Adipose tissue (tissue), 3 donors: Measurements from ENCODE around the gene PABPC1L. TPM values are rescaled to one million over a fixed set of nuclear protein-coding genes. Genes with fewer than 3 reads are reported as not detected.
"Not testable (repeated sequence)": the region's sequence is repeated elsewhere in the genome, so short reads cannot be mapped to it uniquely, and the experiment has no call there.

Source experiments
- H3K27ac ChIP-seq: one replicate; pipeline ENCODE4 v1.5.1; 2013; ENCODE audit warnings: low read depth, low read length
- WGBS, 3 donors: extraction: QIAGEN DNeasy Blood & Tissue Kit; methylation state at CpG; one replicate each; pipeline ENCODE4 v1.1.7; 2013; 5-methylcytosine and 5-hydroxymethylcytosine counted together
- polyA plus RNA-seq, 3 donors: library from polyadenylated mRNA; stranded (reverse); fragments of 200-250 nt; gene quantifications; one replicate each; pipeline ENCODE4 v1.2.3, GENCODE V29; 2013
- donor health status: healthy with polysubstance abuse.
- donor health status: Bipolar disorder and iron deficiency.
- donor health status: healthy.

Gene PABPC1L
- polyA plus RNA-seq, result 10 to 100 TPM in 1 of 3 donors, 1 to 10 TPM in 2; 5.3 to 24.7 (median 8.2) TPM

DNA sequence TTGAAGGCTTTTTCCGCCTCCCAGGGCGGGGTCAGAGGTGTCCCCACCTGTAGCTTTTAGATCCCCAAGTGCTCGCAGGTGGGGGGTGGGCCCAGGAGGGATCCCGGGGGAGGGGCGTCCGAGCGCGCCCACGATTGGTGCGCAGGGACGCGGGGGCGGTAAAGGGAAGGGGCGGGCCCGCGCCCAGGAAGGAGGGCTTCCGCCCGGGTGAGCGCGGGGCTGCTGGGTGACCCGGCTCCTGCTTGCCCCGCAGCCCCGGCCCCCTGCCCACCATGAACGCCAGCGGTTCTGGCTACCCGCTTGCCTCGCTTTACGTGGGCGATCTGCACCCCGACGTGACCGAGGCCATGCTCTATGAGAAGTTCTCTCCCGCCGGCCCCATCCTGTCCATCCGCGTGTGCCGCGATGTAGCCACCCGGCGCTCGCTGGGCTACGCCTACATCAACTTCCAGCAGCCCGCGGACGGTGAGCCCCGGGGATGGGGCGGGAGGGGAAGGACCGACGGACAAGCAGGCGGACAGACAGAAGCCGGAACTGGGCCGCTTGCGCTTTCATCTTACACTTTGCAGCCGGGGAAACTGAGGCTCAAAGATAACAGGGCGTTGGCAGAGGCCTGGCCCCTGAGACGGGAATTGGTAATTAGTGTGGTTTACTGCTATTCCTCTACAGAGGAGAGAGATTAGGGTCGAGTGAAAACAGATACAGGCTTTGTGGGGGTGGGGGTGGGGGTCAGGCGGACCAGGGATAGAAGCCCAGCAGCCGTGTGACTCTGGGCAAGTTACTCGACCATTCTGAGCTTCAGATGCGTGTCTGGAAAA, at the start of gene PABPC1L:
PABPC1L (plus strand) TSS at position 189 of the 818 bp plus-strand sequence; CDS start at position 273, 84 bp downstream.
- 1 to 4% (median 4%) methylated on average over 55 to 61 of the region's 61 CpGs for WGBS, 3 donors
- no peak within 1 kb of the TSS for H3K27ac ChIP-seq

DNA sequence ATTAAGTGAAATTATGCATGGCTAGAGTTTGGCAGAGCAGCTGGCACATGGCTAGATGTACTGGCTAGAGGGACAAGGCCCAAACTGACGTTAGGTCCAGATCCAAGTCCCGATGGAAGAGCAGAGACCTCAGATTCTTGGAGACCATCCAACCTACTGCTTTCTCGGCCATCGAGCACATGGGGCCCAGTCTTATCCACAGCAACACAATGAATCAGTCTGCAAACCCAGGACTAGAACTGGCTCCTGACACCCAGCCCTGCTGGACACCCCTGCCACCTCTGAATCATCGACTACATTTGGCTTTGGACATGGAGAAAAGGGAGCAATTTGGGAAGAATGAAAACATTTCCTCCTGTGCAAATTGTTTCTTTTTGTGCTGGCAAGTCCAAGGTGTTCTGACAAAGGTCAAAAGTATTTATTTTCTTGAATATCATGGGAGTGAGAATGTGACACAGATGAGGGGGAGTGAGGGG, 48.3 kb upstream of the PABPC1L start:
- H3K27ac ChIP-seq, result no peak overlapping the region
- 22 to 44% (median 42%) methylated on average over 5 of the region's 5 CpGs for WGBS, 3 donors

DNA sequence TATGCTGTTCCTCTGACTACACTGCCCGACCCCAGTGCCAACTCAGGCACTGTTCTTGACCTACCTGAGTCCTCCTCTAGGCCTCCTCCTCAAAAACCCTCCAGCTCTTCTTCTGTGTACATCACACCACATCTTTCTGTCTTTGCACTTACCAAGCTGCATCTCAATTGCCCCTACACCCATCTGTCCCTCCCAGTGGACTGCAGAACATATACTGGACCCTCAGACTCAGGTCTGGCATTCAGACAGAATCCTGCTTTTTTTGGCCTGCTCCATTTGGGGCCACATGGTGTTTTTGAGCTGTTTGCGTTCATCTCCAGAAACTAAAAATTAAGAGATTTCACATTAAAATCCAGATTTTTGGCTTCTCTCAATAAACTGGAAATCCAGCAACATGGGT, 47.6 kb upstream of the PABPC1L start:
- no peak overlapping the region for H3K27ac ChIP-seq
- WGBS, 3 donors, result 70 to 88% (median 81%) methylated on average over 2 of the region's 2 CpGs

DNA sequence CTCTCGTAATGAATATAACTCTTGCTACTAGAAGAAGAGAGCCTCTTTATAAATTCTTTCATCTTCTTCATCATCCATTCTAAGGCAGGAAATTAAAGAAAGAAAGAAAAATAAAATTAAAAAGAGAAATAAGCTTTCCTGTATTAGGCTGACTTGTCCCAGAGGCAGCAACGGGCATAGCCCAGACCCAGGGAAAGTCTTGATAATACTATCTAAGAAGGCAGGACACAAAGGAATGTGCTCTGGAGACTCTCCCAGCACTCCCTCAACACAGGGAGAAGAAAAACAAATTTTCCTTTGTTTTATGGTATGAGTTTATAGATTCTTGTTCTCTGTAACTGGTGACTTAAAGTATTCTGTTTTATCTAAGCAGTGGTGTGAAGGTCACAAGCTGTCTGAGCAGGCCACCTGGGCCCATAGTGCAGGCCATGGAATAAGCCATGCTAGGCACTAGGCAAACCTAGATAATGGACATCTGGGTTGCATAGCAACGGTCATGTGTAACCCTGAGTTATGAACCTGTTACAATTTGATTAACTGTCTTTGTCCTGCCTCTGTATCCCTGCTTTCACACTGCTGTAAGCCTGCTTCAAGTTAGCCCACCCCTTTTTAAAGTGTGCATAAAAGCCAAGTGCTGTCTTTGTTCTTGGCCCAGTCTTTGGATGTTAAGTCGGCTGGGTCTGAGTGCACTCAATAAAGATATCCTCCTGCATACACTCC, 46.3 kb upstream of the PABPC1L start:
- not testable (repeated sequence) for H3K27ac ChIP-seq
- WGBS, 3 donors, result 54 to 81% (median 72%) methylated on average over 4 of the region's 4 CpGs

DNA sequence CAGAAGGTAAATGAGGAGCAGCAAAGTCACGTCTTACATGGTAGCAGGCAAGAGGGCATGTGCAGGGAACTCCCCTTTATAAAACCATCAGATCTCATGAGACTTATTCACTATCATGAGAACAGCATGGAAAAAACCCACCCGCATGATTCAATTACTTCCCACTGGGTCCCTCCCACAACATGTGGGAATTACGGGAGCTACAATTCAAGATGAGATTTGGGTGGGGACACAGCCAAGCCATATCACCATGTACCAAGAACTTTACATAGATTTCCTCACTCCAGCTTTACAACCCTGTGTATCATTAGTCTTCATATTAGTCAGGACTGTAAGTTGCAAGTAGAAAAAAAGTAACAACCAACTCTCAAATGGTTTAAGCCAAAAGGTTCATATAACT, 45.4 kb upstream of the PABPC1L start:
- WGBS, 3 donors, result 79 to 88% (median 85%) methylated on average over 3 of the region's 3 CpGs
- H3K27ac ChIP-seq, result not testable (repeated sequence)

DNA sequence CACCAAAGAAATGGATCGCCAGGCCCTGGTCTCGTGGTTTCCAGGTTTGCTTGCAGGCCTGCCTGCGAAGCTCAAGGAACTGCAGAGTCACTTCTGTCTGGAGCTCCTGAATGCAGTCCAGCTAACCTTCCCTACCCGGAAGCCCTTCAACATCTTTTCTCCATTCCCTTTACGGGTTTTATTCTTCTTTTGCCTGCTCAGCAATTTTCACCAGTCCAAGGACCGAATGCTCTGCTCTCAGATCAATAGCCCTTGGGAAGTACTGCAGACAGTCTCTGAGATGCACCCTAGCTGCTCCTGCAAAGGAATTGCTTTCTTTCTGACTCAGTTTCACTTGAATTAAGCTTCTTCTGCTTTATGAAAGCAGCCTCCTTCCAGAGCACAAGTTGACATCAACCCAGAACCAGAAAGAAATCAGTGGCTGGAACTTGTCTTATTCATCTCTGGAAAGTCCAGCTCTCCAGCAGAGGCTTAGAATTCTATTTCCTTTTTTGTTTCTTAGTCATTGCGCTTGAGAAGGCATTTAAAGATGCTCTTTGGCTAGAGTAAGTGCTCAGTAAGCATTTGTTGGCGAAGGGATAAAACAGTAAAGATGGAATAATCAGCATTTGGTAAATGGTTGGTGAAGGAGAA, 43.0 kb upstream of the PABPC1L start:
- no peak overlapping the region for H3K27ac ChIP-seq
- 57 to 74% (median 59%) methylated on average over 8 of the region's 8 CpGs for WGBS, 3 donors

DNA sequence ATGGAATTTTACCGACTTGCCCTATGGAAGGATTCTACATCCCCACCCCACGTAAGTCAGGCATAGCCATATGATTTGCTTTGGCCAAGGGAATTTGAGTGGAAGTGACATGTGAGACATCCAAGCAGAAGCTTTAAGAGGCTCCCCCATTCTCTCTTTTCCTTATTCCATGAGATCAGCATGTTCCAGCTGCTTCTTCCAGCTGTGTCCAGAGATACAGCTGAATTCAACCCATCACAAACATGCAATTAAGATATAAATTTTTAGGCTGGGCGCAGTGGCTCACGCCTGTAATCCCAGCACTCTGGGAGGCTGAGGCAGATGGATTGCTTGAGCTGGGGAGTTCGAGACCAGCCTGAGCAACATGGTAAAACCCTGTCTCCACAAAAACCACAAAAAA, 40.4 kb upstream of the PABPC1L start:
- H3K27ac ChIP-seq, result no peak overlapping the region
- 74 to 80% (median 77%) methylated on average over 5 of the region's 5 CpGs for WGBS, 3 donors

DNA sequence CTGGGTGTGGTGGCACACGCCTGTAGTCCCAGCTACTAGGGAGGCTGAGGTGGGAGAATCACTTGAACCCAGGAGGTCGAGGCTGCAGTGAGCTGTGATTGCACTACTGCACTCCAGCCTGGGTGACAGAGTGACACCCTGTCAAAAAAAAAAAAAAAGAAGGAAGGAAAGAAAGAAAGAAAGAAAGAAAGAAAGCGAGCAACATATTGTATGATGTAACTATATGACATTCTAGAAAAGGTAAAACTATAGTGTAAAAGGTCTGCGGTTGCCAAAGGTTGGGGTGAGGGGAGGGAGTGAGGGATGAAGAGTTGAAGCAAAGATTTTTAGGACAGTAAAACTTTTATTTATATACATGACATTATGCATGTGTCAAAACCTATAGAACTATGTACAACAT, 27.5 kb upstream of the PABPC1L start:
- WGBS, 3 donors, result 86 to 90% (median 86%) methylated on average over 4 of the region's 4 CpGs
- not testable (repeated sequence) for H3K27ac ChIP-seq

DNA sequence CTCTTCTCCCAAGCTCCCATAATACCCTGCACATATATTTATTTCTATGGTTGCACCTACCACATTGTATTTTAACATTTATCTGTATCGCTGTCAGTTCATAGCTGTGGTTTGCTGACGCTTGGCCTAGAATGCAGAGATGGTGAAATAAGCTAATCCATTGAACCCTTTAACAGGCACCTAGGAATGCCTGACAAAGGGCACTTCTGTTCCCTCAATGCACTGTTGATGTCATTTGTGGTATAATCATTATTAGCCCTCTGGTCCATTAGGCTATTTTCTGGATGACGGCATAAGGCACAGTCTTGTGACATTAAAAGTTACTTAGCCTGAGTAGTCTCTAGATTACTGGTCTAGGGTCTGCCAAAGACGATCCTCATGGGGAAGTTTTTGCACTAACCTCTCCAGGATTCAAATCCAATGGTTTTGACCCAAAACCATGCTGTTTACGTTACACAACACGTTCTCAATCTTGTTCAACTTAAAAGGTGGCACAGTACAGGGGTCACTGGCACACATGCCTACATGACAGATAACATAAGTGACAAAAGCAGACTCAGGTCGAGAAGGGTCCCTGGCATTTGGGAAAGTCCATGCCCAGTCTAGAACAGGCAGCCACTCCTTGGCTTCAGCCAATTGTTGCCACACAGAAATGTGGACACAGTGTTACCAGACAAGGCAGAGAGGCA, 26.5 kb upstream of the PABPC1L start:
- WGBS, 3 donors, result 87 to 88% (median 88%) methylated on average over 7 of the region's 7 CpGs
- H3K27ac ChIP-seq, result no peak overlapping the region

DNA sequence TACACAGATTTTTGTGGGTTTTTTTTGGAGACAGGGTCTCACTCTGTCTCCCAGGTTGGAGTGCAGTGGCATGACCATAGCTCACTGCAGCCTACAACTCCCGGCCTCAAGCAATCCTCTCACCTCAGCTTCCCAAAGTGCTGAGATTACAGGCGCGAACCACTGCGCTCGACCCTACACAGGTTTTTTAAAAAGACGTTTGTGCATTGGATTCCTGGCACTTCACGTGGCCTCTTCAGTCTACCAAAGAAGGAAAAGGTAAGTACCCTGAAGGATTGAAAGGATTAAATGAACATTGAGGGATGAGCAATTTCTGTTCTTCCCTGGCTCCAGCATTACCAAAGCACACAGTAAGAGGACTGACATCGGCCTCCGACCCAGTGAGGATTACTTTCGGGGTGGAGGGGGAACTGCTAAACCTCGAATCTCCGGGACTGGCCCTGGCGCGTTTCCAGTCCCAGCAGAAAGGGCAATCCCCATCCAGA, 24.9 kb upstream of the PABPC1L start:
- 8 to 10% (median 9%) methylated on average over 14 of the region's 14 CpGs for WGBS, 3 donors

DNA sequence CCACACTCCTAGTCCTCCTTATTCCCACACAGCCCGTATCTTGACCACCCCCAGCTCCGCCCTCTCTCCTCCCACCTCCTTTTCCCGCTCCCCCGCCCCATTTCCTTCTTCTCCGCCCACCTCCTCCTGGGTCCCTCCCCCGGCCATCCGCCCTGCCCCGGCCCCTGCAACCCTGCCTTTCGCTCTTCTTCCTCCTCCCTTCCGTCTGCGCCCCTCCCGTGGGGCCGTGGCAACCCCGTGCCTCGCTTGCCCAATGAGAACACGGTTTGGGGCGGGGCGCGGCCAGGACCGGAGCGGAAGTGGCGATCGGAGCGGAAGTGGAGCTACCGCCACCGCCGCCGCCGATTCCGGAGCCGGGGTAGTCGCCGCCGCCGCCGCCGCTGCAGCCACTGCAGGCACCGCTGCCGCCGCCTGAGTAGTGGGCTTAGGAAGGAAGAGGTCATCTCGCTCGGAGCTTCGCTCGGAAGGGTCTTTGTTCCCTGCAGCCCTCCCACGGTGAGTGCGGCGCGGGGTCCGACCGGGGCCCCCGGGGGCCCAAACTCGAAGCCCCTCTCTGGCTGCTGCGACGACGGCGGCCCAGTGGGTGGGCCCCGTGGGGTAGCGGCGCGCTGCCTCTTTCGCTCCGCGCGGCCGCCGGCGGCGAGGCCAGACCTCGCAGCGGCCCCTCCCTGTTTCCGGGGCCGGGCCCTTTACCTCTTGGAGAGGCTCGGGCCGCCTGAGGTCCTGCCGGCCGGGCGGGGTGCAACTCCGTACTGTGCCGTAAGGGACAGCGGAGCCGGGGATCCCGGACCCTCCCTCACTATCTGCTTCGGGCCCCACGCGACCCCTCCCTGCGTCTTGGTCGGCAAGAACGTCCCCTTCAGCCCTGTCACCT, 24.2 kb upstream of the PABPC1L start, which contains the start of gene YWHAB:
YWHAB (plus strand) TSS at position 314 of the 874 bp plus-strand sequence. CDS start 15,829 bp downstream, outside the sequence.
- 1% methylated on average over 81 to 88 of the region's 88 CpGs for WGBS, 3 donors
- H3K27ac ChIP-seq, result peak within 1 kb of the TSS; percentile 97

More for the DNA sequence above, 24.9 kb upstream of the PABPC1L start:
- no peak overlapping the region for H3K27ac ChIP-seq

DNA sequence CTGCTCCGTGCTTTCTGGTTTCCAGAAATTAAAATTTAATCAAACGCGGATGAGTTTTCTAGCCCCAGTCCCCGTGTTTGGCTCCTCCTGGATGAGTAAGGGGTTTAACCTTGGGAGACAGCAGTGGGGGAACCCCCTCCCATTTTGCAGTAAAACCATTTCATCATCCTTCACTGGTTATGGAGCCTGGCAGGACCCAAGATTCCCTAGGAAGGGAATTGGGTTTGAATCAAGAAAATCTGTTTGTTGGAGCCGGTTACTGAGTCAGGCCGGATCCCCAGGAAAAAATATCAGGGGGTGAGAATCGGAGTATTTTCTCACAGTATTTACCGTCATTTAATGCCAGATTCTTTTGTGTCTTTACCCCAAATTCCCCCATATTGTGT, 23.6 kb upstream of the PABPC1L start:
- no peak overlapping the region for H3K27ac ChIP-seq
- 0 to 1% (median 0%) methylated on average over 8 of the region's 8 CpGs for WGBS, 3 donors

DNA sequence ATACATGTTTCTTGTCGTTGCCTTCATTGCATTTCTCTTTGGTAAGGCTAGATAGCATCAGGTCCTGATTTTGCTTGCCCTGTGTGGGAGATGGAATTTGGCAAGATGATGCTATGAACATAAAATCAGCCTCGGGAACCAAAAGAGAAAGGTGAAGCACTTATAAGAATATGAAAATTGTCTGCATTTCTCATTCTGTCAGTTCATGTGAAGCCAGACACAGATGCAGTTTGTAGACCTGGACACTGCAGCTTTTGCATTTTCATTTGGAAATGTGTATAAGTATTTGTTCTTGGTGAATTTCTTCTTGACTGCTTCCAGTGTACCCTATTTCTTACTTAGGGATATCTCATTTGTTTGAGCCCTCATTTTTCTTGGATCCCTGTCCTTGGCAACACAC, 23.0 kb upstream of the PABPC1L start:
- WGBS, 3 donors, result 0 to 1% (median 0%) methylated on average over 2 of the region's 2 CpGs

DNA sequence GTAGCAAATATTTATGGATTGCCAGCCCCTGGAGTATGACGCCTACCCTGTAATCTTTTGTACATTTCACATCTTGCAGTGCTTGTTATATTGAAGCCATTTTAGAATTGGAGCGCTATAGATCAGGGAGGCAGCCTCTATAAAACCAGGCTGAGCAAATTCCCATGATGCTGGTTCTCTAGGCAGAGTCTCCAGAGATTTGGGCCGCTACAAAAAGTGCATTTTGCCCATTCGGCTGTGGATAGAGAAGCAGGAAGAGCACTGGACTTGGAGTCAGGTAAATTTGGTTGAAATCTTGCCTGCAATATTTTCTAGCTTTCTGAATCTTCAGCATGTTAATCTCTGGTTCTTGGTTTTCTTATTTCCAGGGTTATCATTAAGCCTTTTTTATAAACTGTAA, 22.4 kb upstream of the PABPC1L start:
- WGBS, 3 donors, result 46 to 53% (median 48%) methylated on average over 4 of the region's 4 CpGs
- H3K27ac ChIP-seq, result no peak overlapping the region

More for the DNA sequence above, 23.0 kb upstream of the PABPC1L start:
- no peak overlapping the region for H3K27ac ChIP-seq

DNA sequence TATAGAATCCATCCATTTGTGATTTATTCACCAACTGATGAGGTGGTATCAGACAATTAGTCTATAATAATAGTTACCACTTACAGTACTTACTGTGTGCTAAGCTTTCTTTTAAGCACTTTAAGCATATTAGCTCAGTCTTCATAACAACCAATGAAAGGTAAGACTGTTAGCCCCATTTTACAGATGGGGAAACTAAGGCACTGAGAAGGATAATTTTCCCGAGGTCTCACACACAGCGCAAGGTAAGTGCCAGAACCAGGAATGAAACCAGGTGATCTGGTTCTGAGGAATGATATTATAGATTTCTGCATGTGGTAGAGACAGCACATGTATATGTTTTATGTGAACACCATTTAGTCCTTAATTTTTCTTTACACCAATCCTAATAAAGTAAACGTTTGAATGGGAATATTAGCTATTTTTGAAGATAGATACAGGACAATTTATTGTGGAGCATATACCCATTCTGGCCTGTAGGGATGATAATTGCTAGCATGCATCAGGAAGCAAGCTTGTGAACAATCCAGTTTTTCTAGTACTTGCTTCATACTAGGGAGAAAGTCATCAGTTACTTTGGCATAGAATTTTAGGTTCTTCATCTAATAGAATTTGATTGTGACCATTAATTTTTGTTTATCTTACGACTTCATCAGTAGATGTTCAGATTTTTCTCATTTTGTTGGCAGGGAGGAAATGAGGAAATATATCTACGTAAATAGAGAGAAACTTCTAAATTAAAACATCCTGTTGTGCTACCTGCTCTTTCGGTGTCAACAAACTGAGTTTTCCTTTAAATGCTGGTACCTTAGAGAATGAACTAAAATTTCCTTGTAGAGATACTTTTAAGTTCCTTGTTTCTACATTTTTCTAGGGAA, 21.4 kb upstream of the PABPC1L start:
- 46 to 63% (median 49%) methylated on average over 6 of the region's 6 CpGs for WGBS, 3 donors
- no peak overlapping the region for H3K27ac ChIP-seq

DNA sequence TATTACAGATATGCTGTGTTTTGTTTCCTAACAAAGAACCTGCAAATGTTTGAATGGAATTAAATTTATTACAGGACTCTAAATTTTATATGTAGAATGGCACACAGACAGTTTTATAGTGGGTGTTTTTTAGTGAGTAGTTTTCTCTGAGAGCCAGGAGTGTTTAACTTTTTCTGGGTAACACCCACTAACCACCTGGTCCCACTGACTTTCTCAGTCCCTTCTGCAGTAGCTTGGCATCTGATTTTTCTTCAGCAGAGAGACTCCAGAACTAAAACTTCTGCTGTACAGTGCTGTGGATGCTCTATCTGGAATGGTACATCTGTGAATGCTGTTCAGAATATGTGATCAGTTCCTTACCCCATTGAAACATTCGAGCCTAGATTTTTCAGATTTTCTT, 18.0 kb upstream of the PABPC1L start:
- WGBS, 3 donors, result 72 to 85% (median 83%) methylated on average over 1 of the region's 1 CpG
- H3K27ac ChIP-seq, result no peak overlapping the region
